VCaP (cell line): ENCODE results near the gene SUGP2.

ENCODE experiments used
- H3K27ac ChIP-seq: fragments of 450-650 bp; 2 replicates; pipeline ENCODE4 v1.5.1; 2017
- CTCF ChIP-seq: fragments of 450-650 bp; conservative IDR thresholded peaks from 2 replicates; pipeline ENCODE4 v1.5.1; 2017; ENCODE audit warnings: mild to moderate bottlenecking, moderate library complexity

SUGP2 gene

GRCh38 chr19:19006213-19006612 is 27.1 kb downstream of the SUGP2 start:
- TF ChIP-seq CTCF = no peak

GRCh38 chr19:19004144-19004543 is 29.2 kb downstream of the SUGP2 start:
- H3K27ac ChIP-seq = no peak overlapping the region
- no peak for TF ChIP-seq CTCF

More at GRCh38 chr19:19006213-19006612, 27.1 kb downstream of the SUGP2 start:
- H3K27ac ChIP-seq = peak overlapping the region; percentile 32; the same call in 1 of the 2 replicates

- peak overlapping the region; percentile 53 for H3K27ac ChIP-seq
- TF ChIP-seq CTCF = peak; percentile 64
These were observed 33.3 kb downstream of the SUGP2 start for GRCh38 chr19:18999896-19000620.

- TF ChIP-seq CTCF = no peak
- H3K27ac ChIP-seq = peak overlapping the region; percentile 53
These were observed 34.1 kb downstream of the SUGP2 start for GRCh38 chr19:18999016-18999758.

GRCh38 chr19:18998276-18998675 is 35.0 kb downstream of the SUGP2 start:
- peak overlapping the region; percentile 53 for H3K27ac ChIP-seq
- no peak for TF ChIP-seq CTCF

- TF ChIP-seq CTCF = no peak
- no peak overlapping the region for H3K27ac ChIP-seq
These were observed 36.4 kb downstream of the SUGP2 start for GRCh38 chr19:18996796-18997394.

GRCh38 chr19:18996351-18996750 is 37.0 kb downstream of the SUGP2 start:
- no peak overlapping the region for H3K27ac ChIP-seq
- no peak for TF ChIP-seq CTCF
